ENCODE results near the gene B4GALNT1. TPM values are rescaled to one million over a fixed set of nuclear protein-coding genes. Genes with fewer than 3 reads are reported as not detected.

B4GALNT1 gene
- total and polyA plus RNA-seq, 10 donors: 0.39 to 2.2 (median 0.88) TPM

DNA sequence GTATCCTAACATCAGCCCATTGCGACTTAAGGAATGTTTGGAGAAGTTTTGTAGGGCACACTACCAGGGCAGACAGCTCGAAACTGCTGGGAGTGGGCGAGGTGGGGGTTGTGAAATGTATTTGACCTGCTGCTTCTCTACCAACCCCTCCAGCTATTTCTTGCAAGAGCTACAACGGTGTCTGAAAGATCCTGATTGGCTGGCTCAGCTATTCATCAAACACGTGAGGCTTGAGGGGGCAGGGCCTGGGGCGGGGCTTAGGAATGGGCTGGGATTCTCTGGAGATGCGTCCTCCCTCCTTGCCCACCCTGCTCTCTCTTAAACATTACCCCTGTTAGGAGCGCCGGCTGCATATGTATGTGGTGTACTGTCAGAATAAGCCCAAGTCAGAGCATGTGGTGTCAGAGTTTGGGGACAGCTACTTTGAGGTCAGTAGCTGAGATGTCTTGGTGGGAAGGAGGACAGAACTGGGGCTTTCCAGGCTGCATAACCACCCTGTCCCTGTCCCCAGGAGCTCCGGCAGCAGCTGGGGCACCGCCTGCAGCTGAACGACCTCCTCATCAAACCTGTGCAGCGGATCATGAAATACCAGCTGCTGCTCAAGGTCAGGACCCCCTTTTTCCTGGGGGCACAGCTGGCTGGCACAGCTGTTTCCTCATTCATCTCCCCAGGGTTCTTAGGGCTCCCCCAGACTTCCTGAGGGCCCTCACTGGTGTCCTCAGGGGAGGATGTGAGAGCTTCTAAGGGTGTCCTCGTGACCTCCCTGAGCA, 18.6 kb downstream of the B4GALNT1 start:
- peak overlapping the region in 1 of 8 donors; percentile 24 for H3K4me3 ChIP-seq
- WGBS, 5 donors: 30 to 42% (median 39%) methylated on average over 13 to 14 of the region's 14 CpGs
- H3K27ac ChIP-seq: no peak overlapping the region
- H3K36me3 ChIP-seq: peaks cover 0 to 16% (median 0%) of the 10 kb centered on the region in 6 donors
- peak; percentile 66 to 85 (median 83) for TF ChIP-seq POLR2AphosphoS5 (IDR thresholded peaks at IDR 0.05)
- TF ChIP-seq, protein P1, sequence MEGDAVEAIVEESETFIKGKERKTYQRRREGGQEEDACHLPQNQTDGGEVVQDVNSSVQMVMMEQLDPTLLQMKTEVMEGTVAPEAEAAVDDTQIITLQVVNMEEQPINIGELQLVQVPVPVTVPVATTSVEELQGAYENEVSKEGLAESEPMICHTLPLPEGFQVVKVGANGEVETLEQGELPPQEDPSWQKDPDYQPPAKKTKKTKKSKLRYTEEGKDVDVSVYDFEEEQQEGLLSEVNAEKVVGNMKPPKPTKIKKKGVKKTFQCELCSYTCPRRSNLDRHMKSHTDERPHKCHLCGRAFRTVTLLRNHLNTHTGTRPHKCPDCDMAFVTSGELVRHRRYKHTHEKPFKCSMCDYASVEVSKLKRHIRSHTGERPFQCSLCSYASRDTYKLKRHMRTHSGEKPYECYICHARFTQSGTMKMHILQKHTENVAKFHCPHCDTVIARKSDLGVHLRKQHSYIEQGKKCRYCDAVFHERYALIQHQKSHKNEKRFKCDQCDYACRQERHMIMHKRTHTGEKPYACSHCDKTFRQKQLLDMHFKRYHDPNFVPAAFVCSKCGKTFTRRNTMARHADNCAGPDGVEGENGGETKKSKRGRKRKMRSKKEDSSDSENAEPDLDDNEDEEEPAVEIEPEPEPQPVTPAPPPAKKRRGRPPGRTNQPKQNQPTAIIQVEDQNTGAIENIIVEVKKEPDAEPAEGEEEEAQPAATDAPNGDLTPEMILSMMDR (IDR thresholded peaks at IDR 0.05 in 8 of 11, conservative IDR thresholded peaks at IDR 0.05 in 3 of 11): no peak
- H3K4me1 ChIP-seq: peaks cover 13 to 62% (median 47%) of the 10 kb centered on the region in 6 donors
- intact Hi-C loops (cut with DNase I; ENCODE audit: low total_unique reads): no loop called here
- no peaks in the 10 kb centered on the region for H3K9me3 ChIP-seq
- no peak for DNase-seq
- peaks cover 0 to 100% (median 42%) of the 10 kb centered on the region in 7 donors for H3K27me3 ChIP-seq (replicated peaks in 1 of 7)

DNA sequence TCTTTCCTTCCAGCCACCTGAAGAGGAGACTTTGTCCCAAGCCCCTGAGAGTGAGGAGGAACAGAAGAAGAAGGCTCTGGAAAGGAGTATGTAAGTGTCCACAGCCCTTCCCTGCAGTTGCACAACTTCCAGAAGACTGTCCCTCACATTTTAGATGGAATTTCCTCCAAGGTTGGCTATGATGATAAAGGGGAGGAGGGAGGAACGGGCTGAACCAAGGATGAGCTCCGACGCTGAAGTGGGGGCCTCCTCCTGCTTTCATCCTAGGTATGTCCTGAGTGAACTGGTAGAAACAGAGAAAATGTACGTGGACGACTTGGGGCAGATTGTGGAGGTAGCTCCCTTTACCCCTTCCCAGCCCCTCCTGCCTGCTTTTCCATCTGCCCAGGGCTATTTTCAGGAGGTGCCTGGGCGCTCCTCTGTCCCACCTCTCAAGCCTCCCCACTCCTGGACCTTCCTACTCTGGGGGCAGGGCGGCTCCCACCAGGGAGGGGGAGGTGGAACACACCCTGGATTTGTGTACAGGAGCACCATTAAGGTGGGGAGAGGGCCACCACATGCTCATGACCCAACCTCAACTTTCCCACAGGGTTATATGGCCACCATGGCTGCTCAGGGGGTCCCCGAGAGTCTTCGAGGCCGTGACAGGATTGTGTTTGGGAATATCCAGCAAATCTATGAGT, 19.4 kb downstream of the B4GALNT1 start:
- H3K4me1 ChIP-seq: peaks cover 13 to 57% (median 45%) of the 10 kb centered on the region in 6 donors
- peaks cover 0 to 94% (median 39%) of the 10 kb centered on the region in 7 donors for H3K27me3 ChIP-seq (replicated peaks in 1 of 7)
- intact Hi-C loops (cut with DNase I; ENCODE audit: low total_unique reads): no loop called here
- H3K4me3 ChIP-seq: no peak overlapping the region
- TF ChIP-seq, protein P1 (IDR thresholded peaks at IDR 0.05 in 8 of 11, conservative IDR thresholded peaks at IDR 0.05 in 3 of 11): no peak
- TF ChIP-seq POLR2A (IDR thresholded peaks at IDR 0.05): no peak
- no peak for TF ChIP-seq POLR2AphosphoS5 (IDR thresholded peaks at IDR 0.05)
- H3K9me3 ChIP-seq: no peaks in the 10 kb centered on the region
- peaks cover 0 to 18% (median 0%) of the 10 kb centered on the region in 6 donors for H3K36me3 ChIP-seq
- H3K27ac ChIP-seq: no peak overlapping the region
- DNase-seq: no peak
- 82 to 91% (median 88%) methylated on average over 10 of the region's 10 CpGs for WGBS, 5 donors

DNA sequence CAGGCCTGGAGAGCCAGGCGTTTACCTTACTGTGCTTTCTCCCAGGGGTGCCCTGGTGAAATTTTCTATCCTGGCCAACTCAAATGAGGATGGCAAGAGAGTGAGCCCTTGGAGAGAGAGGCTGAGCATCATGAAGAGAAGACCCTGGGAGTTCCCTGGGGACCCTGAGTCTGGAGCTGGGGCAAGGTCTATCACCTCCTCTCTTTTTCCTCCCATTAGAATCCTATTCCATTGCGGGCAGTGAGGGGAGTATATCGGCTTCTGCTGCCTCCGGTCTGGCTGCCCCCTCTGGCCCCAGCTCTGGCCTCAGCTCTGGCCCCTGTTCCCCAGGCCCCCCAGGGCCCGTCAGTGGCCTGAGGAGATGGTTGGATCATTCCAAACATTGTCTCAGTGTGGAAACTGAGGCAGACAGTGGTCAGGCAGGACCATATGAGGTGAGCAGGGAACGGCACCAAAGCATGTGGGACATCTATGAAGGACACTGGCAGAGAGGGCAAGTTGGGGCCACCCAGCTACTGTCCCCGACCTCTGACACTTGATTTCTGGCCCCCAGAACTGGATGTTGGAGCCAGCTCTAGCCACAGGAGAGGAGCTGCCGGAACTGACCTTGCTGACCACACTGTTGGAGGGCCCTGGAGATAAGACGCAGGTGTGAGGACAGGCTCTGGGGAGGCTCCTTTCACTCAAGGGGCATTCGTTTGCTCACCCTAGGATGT, 20.1 kb downstream of the B4GALNT1 start:
- Histone ChIP-seq H3K27ac (no peak overlapping the region), H3K27me3 (replicated peaks in 1 of 7) (peaks cover 0 to 91% (median 39%) of the 10 kb centered on the region in 7 donors), H3K36me3 (peaks cover 0 to 21% (median 0%) of the 10 kb centered on the region in 6 donors), H3K4me1 (peaks cover 13 to 57% (median 45%) of the 10 kb centered on the region in 6 donors), H3K9me3 (no peaks in the 10 kb centered on the region), H3K4me3 (no peak overlapping the region)
- intact Hi-C loops (cut with DNase I; ENCODE audit: low total_unique reads): no loop called here
- no peak for DNase-seq
- no peak for TF ChIP-seq POLR2AphosphoS5 (IDR thresholded peaks at IDR 0.05)
- TF ChIP-seq POLR2A (IDR thresholded peaks at IDR 0.05): no peak
- TF ChIP-seq, protein P1 (IDR thresholded peaks at IDR 0.05 in 8 of 11, conservative IDR thresholded peaks at IDR 0.05 in 3 of 11): no peak
- 81 to 92% (median 90%) methylated on average over 8 to 10 of the region's 10 CpGs for WGBS, 5 donors
